HUES6 (cell line): ENCODE measurements around the gene DVL1.

ENCODE experiments used
- H3K27ac ChIP-seq: 2 replicates; pipeline ENCODE4 v1.7.0; 2013; ENCODE audit warnings: low read depth, mild to moderate bottlenecking, low read length, inconsistent platforms
- H3K27me3 ChIP-seq: 2 replicates; pipeline ENCODE4 v1.6.1; 2013; ENCODE audit warnings: low read length; ENCODE audit not compliant: control insufficient read depth, insufficient read depth
- H3K36me3 ChIP-seq: 2 replicates; pipeline ENCODE4 v1.6.1; 2013; ENCODE audit warnings: low read length; ENCODE audit not compliant: control insufficient read depth, insufficient read depth
- H3K4me1 ChIP-seq: 2 replicates; pipeline ENCODE4 v1.6.1; 2013; ENCODE audit warnings: low read length; ENCODE audit not compliant: control insufficient read depth, insufficient read depth
- H3K4me3 ChIP-seq: 2 replicates; pipeline ENCODE4 v1.5.1; 2013; ENCODE audit warnings: low read depth, low read length
- H3K9ac ChIP-seq: one replicate; pipeline ENCODE4 v1.6.1; 2013; ENCODE audit warnings: mild to moderate bottlenecking, low read length
- H3K9me3 ChIP-seq: 2 replicates; pipeline ENCODE4 v1.6.1; 2013; ENCODE audit warnings: low read depth, low read length; ENCODE audit not compliant: control insufficient read depth, insufficient read depth

The DVL1 gene

GRCh38 chr1:1291548-1292441 lies 57.4 kb downstream of the DVL1 start:
- H3K4me3 ChIP-seq, result no peak overlapping the region
- H3K9me3 ChIP-seq, result peaks cover 4% of the 10 kb centered on the region
- no peaks in the 10 kb centered on the region; the same call in 1 of the 2 replicates for H3K27me3 ChIP-seq
- H3K9ac ChIP-seq, result no peak overlapping the region
- 0 out of 2 replicates have a peak, but pooled peaks cover 5% of the 10 kb centered on the region for H3K4me1 ChIP-seq
- no peak overlapping the region for H3K27ac ChIP-seq
- H3K36me3 ChIP-seq, result peaks cover 6% of the 10 kb centered on the region; the same call in 1 of the 2 replicates

GRCh38 chr1:1291023-1291528 lies 58.1 kb downstream of the DVL1 start:
- no peak overlapping the region for H3K27ac ChIP-seq

GRCh38 chr1:1290238-1290731 lies 58.9 kb downstream of the DVL1 start:
- no peaks in the 10 kb centered on the region for H3K36me3 ChIP-seq
- H3K4me3 ChIP-seq, result no peak overlapping the region
- 0 out of 2 replicates have a peak, but pooled peaks cover 5% of the 10 kb centered on the region for H3K4me1 ChIP-seq
- no peak overlapping the region for H3K9ac ChIP-seq
- no peaks in the 10 kb centered on the region; the same call in 1 of the 2 replicates for H3K27me3 ChIP-seq
- peaks cover 4% of the 10 kb centered on the region for H3K9me3 ChIP-seq
- no peak overlapping the region for H3K27ac ChIP-seq

More at GRCh38 chr1:1291023-1291528, 58.1 kb downstream of the DVL1 start:
- 0 out of 2 replicates have a peak, but pooled peaks cover 4% of the 10 kb centered on the region for H3K36me3 ChIP-seq
- 0 out of 2 replicates have a peak, but pooled peaks cover 5% of the 10 kb centered on the region for H3K4me1 ChIP-seq
- peaks cover 4% of the 10 kb centered on the region for H3K9me3 ChIP-seq
- no peak overlapping the region for H3K4me3 ChIP-seq
- no peak overlapping the region for H3K9ac ChIP-seq
- no peaks in the 10 kb centered on the region; the same call in 1 of the 2 replicates for H3K27me3 ChIP-seq

GRCh38 chr1:1287288-1288110 lies 61.7 kb downstream of the DVL1 start:
- Histone ChIP-seq H3K4me3 (no peak overlapping the region), H3K36me3 (no peaks in the 10 kb centered on the region), H3K27me3 (no peaks in the 10 kb centered on the region; the same call in 1 of the 2 replicates), H3K27ac (no peak overlapping the region), H3K4me1 (0 out of 2 replicates have a peak, but pooled peaks cover 5% of the 10 kb centered on the region), H3K9ac (no peak overlapping the region), H3K9me3 (peaks cover 4% of the 10 kb centered on the region)

DNA sequence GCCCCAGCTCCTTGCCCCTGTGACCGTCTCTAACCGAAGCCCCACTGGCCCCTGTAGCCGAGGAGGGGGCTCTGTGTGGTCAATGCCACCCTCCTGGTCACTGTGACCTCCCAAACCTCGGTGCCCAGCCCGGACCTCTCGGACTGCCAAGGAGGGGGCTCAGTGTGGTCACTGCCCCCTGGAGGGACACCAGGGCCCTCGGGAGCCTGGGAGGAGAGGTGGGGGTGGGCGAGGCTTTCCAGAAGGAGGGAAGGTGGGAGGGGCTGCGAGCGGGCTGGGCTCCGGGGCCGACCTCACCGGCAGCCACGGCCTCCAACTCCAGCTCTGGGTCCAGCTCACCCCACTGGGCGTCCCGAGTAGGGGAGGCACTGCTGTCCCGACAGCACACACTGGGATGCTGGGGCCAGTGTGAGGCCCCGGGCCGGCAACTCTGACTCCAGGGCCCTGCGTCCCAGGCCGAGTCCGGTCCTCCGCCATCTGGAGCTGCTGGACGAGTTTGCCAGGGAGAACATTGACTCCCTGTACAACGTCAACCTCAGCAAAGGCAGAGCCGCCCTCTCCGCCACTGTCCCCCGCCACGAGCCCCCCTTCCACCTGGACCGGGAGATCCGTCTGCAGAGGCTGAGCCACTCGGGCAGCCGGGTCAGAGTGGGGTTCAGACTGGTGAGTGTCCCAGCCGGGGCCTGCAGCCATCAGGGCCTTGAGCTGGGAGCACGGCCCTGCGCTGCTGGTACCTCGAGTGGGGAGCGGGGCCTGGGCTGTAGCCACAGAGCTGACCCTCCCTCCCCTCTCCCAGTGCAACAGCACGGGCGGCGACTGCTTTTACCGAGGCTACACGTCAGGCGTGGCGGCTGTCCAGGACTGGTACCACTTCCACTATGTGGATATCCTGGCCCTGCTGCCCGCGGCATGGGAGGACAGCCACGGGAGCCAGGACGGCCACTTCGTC lies 62.6 kb downstream of the DVL1 start:
- H3K9me3 ChIP-seq, result peaks cover 4% of the 10 kb centered on the region
- no peak overlapping the region for H3K27ac ChIP-seq
- no peaks in the 10 kb centered on the region; the same call in 1 of the 2 replicates for H3K27me3 ChIP-seq
- no peaks in the 10 kb centered on the region for H3K4me1 ChIP-seq
- H3K36me3 ChIP-seq, result no peaks in the 10 kb centered on the region
- no peak overlapping the region for H3K9ac ChIP-seq
- no peak overlapping the region for H3K4me3 ChIP-seq

DNA sequence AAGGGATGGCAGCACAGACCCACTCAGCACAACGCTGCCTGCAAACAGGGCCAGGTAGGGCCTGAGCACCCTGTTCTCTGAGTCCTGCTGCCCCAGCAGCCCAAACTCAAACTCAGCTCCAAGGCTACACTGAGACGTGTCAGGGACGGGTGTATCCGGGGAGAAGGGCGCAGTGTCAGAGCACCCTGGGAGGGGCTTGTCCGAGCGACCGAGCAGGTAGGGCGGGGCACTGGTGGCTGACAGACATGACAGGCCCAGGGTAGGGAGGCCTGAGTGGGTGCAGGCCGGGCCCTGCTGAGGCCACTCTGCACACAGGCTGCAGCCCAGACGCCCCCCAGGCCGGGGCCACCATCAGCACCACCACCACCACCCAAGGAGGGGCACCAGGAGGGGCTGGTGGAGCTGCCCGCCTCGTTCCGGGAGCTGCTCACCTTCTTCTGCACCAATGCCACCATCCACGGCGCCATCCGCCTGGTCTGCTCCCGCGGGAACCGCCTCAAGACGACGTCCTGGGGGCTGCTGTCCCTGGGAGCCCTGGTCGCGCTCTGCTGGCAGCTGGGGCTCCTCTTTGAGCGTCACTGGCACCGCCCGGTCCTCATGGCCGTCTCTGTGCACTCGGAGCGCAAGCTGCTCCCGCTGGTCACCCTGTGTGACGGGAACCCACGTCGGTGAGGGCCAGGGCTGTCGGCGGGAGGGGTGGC lies 63.5 kb downstream of the DVL1 start:
- Histone ChIP-seq H3K27me3 (no peaks in the 10 kb centered on the region; the same call in 1 of the 2 replicates), H3K4me3 (no peak overlapping the region), H3K27ac (no peak overlapping the region), H3K36me3 (no peaks in the 10 kb centered on the region), H3K9me3 (peaks cover 4% of the 10 kb centered on the region), H3K9ac (no peak overlapping the region), H3K4me1 (no peaks in the 10 kb centered on the region)
